SK-N-SH (cell line): Measurements from ENCODE around the gene C15orf39.

Experiments used
- CTCF ChIP-seq: fragments of 200-600 bp; sonication (generic); IDR thresholded peaks from 2 replicates; pipeline ENCODE4 v1.6.1; 2017; ENCODE audit warnings: antibody characterized with exemption, mild to moderate bottlenecking, moderate library complexity
- EP300 ChIP-seq, 2 experiments: IDR thresholded peaks; 2 replicates each; pipeline versions ENCODE4 v1.4.0 to v1.6.1; 2012; ENCODE audit warnings: borderline replicate concordance in 1 of 2, low read depth in 1 of 2, low read length in 1 of 2
- FOXM1 ChIP-seq: IDR thresholded peaks from 2 replicates; pipeline ENCODE4 v1.4.0; 2012; ENCODE audit warnings: low read depth, mild to moderate bottlenecking
- NFIC ChIP-seq: IDR thresholded peaks from 2 replicates; pipeline ENCODE4 v1.4.0; 2012; ENCODE audit warnings: borderline replicate concordance
- PBX3 ChIP-seq: IDR thresholded peaks from 2 replicates; pipeline ENCODE4; 2012
- POLR2AphosphoS5 ChIP-seq: IDR thresholded peaks from 2 replicates; pipeline ENCODE4 v1.6.1; 2012; ENCODE audit warnings: low read depth, low read length
- REST ChIP-seq: IDR thresholded peaks from 2 replicates; pipeline ENCODE4 v1.6.1; 2012; ENCODE audit warnings: mild to moderate bottlenecking, low read depth, low read length, moderate library complexity
- RFX5 ChIP-seq: IDR thresholded peaks from 2 replicates; pipeline ENCODE4 v1.6.1; 2012; ENCODE audit warnings: mild to moderate bottlenecking, improper control_type of control experiment, low read length
- TCF12 ChIP-seq: IDR thresholded peaks from 2 replicates; pipeline ENCODE4 v1.4.0; 2012

GRCh38 chr15:75206006-75206405, 4.3 kb downstream of the C15orf39 start:
- no peak for TF ChIP-seq RFX5
- no peak for TF ChIP-seq CTCF
- no peak for TF ChIP-seq EP300 (IDR thresholded peaks at IDR 0.05; ENCODE audit: borderline replicate concordance in 1 of 2, low read depth in 1 of 2, low read length in 1 of 2)
- no peak for TF ChIP-seq TCF12
- no peak for TF ChIP-seq NFIC
- no peak for TF ChIP-seq PBX3
- TF ChIP-seq POLR2AphosphoS5: no peak
- TF ChIP-seq REST: no peak
- TF ChIP-seq FOXM1: no peak
